IPS-15b (cell line): Measurements from ENCODE around the gene IFT122.

Experiments used
- H3K27me3 ChIP-seq: one replicate; pipeline ENCODE4 v1.6.1; 2013; ENCODE audit warnings: low read length; ENCODE audit not compliant: control insufficient read depth, insufficient read depth
- H3K36me3 ChIP-seq: one replicate; pipeline ENCODE4 v1.6.1; 2013; ENCODE audit warnings: low read length; ENCODE audit not compliant: control insufficient read depth, insufficient read depth
- H3K4me1 ChIP-seq: one replicate; pipeline ENCODE4 v1.6.1; 2013; ENCODE audit warnings: mild to moderate bottlenecking, low read length; ENCODE audit not compliant: control insufficient read depth, insufficient read depth
- H3K4me3 ChIP-seq: one replicate; pipeline ENCODE4 v1.5.1; 2013; ENCODE audit warnings: low read depth, low read length
- H3K9ac ChIP-seq: one replicate; pipeline ENCODE4 v1.6.1; 2013; ENCODE audit warnings: low read depth, mild to moderate bottlenecking, low read length
- H3K9me3 ChIP-seq: one replicate; pipeline ENCODE4 v1.6.1; 2013; ENCODE audit warnings: mild to moderate bottlenecking, low read length; ENCODE audit not compliant: control insufficient read depth, insufficient read depth

IFT122 gene

DNA sequence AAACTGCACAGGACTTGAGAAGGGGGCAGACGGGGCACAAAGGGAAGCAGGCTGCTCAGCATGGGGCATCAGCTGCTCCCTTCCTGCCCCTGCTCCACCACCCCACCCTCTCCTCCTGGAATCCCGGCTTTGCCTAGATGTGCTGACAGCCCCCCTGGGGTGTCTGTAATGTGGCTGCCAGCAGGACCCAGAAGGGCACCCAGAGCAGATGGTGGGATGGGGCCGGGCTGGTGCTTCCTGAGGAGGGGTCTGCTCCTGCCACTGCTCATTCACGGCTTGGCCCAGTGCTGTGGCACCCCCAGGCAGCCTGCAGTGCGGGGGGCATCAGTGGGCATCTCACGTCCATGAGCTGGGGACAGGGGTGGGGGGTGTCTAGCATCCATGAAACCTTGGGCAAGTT, 113.1 kb downstream of the IFT122 start:
- Histone ChIP-seq H3K27me3 (no peaks in the 10 kb centered on the region), H3K4me3 (no peak overlapping the region), H3K9me3 (no peaks in the 10 kb centered on the region), H3K36me3 (peaks cover 3% of the 10 kb centered on the region), H3K9ac (no peak overlapping the region), H3K4me1 (peaks cover 5% of the 10 kb centered on the region)

DNA sequence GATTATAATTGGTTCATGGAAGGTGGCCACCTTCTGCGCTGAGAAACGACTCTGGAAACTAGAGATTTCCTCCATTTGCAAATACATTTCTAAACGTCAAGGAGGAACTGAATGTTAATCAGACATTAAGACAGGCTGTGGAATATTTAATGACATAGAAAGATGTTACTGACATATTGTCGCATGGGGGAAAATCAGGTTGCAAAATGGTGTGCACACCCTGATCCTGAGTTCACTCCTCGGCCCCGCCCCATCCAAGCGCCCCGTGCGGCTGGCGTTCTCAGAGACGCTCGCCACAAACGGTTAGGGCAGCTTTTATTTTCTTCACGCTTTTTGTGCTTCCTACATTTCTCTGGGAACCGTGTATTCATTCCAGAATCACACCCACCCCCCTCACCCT, 113.7 kb downstream of the IFT122 start:
- Histone ChIP-seq H3K36me3 (peaks cover 3% of the 10 kb centered on the region), H3K4me3 (no peak overlapping the region), H3K4me1 (peaks cover 5% of the 10 kb centered on the region), H3K27me3 (no peaks in the 10 kb centered on the region), H3K9me3 (no peaks in the 10 kb centered on the region), H3K9ac (no peak overlapping the region)

DNA sequence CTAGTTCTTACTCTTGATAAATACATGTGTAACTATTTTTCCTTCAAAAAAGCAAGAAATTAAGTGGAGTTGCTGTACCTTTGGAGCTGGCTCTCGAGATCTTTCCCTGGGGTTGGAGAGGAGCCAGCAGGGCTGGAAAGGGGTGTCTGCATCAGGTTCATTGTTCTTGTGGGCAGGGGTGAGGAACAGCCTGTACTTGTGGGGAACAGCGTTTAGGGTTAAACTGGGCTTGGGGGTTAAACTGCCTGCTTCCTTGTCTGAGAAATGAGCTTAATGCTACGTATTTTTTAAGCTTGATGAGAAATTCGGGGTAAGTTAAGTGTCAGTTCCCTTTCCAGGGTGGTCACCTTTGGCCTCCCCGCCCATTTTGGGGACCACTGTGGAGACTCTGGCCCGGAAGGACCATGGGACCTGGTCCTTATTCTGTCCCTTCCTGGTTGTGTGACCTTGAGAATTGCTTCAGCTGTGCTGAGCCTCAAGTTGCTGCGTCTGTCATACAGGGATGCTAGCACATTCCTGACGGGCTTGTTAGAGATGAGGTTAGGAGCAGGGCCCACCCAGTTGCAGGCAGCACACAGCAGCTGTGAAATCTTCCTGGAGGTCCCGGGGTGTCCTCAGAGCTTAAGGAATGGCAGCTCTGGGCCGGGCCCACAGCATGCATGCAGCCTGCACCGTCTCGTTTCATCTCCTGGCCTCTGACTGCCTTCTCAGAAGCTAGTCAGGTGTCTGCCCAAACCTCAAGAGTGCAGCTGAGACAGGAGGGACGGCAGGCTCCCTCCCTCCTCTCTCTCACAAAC, 114.5 kb downstream of the IFT122 start:
- Histone ChIP-seq H3K36me3 (peaks cover 3% of the 10 kb centered on the region), H3K9me3 (no peaks in the 10 kb centered on the region), H3K4me3 (no peak overlapping the region), H3K9ac (no peak overlapping the region), H3K4me1 (peaks cover 5% of the 10 kb centered on the region), H3K27me3 (no peaks in the 10 kb centered on the region)

DNA sequence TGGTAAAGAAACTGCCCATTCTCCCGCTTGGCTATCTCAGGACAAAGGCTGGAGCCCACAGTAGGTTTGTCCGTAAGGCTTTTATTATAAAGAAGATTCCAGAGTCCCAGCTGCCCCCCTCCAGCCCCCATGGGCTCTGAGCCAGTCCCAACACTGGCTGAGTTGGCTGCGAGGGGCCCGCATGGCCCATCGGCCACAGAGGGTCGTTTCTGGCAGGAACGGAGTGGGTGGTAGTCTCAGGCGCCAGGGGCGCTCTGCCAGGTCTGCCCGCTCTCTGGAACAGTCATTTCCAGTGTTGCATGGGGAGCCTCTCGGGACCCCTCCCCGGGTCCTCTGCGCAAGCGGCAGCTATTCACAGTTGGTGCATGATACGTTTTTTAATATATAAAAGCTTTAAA, 115.1 kb downstream of the IFT122 start:
- H3K36me3 ChIP-seq, result peaks cover 3% of the 10 kb centered on the region
- H3K4me3 ChIP-seq, result no peak overlapping the region
- no peaks in the 10 kb centered on the region for H3K27me3 ChIP-seq
- peaks cover 5% of the 10 kb centered on the region for H3K4me1 ChIP-seq
- H3K9ac ChIP-seq, result no peak overlapping the region
- H3K9me3 ChIP-seq, result no peaks in the 10 kb centered on the region

- no peaks in the 10 kb centered on the region for H3K27me3 ChIP-seq
- H3K4me1 ChIP-seq, result peaks cover 6% of the 10 kb centered on the region
- H3K36me3 ChIP-seq, result peaks cover 3% of the 10 kb centered on the region
- H3K4me3 ChIP-seq, result no peak overlapping the region
- H3K9me3 ChIP-seq, result no peaks in the 10 kb centered on the region
- no peak overlapping the region for H3K9ac ChIP-seq
These were observed 115.8 kb downstream of the IFT122 start for GRCh38 chr3:129555616-129556357.

DNA sequence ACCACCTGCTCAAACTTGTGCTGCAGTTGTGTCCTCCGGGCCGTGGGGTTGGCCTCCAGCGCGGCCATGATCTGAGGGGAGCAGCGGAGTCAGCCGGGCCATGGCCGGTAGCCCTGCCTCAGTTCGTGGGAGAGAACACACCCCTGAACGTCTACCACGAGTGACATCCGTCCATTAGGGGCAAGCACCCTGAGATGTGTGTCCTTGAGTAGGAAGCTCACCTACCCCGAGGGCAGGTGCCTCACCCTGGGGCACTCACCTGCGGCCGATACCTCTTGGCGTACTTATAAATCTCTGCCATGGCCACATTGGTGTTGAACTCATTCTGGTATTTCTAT, 116.3 kb downstream of the IFT122 start:
- H3K4me1 ChIP-seq, result peaks cover 6% of the 10 kb centered on the region
- H3K27me3 ChIP-seq, result no peaks in the 10 kb centered on the region
- no peaks in the 10 kb centered on the region for H3K9me3 ChIP-seq
- no peak overlapping the region for H3K4me3 ChIP-seq
- H3K36me3 ChIP-seq, result peaks cover 3% of the 10 kb centered on the region
- no peak overlapping the region for H3K9ac ChIP-seq

- peaks cover 3% of the 10 kb centered on the region for H3K36me3 ChIP-seq
- no peak overlapping the region for H3K9ac ChIP-seq
- no peak overlapping the region for H3K4me3 ChIP-seq
- no peaks in the 10 kb centered on the region for H3K9me3 ChIP-seq
- peaks cover 6% of the 10 kb centered on the region for H3K4me1 ChIP-seq
- H3K27me3 ChIP-seq, result no peaks in the 10 kb centered on the region
These were observed 117.0 kb downstream of the IFT122 start for GRCh38 chr3:129556890-129557547.

- H3K27me3 ChIP-seq, result no peaks in the 10 kb centered on the region
- no peak overlapping the region for H3K4me3 ChIP-seq
- H3K9me3 ChIP-seq, result no peaks in the 10 kb centered on the region
- no peak overlapping the region for H3K9ac ChIP-seq
- H3K4me1 ChIP-seq, result peaks cover 6% of the 10 kb centered on the region
- peaks cover 3% of the 10 kb centered on the region for H3K36me3 ChIP-seq
These were observed 117.5 kb downstream of the IFT122 start for GRCh38 chr3:129557548-129557894.

DNA sequence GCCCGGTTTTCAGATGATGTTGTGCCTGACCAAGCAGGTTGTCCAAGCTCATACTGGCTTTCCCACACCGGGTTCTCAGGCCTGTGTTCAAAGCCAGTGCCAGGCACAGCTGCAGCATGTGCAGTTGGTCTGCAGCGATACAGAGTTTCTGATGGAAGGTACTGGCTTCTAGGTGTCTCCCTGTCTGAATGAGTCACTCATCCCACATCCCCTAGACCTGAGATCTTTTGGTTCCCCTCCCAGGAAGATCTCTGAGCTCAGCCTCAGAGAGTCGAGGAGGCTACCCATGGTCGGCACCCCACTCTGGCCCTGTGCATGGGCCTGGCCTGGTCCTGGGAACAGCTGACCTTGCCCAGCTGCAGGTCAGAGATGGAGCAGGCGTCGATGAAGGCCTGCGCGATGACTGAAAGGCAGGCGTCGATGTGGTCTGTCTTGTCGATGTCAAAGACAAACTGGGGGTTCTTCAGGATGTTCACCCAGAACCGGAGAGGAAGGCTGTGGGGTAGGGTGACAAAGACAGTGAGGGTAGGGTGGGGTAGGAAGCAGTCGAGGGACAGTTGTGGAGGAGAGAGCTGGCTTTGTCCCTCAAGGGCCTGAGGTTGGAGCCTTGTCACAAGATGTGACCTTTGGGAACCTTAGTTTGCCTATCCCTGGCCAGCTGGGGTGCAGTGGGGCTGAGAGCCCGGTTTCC, 118.2 kb downstream of the IFT122 start:
- peaks cover 3% of the 10 kb centered on the region for H3K36me3 ChIP-seq
- H3K9ac ChIP-seq, result no peak overlapping the region
- H3K27me3 ChIP-seq, result no peaks in the 10 kb centered on the region
- no peak overlapping the region for H3K4me3 ChIP-seq
- H3K4me1 ChIP-seq, result peaks cover 6% of the 10 kb centered on the region
- no peaks in the 10 kb centered on the region for H3K9me3 ChIP-seq

DNA sequence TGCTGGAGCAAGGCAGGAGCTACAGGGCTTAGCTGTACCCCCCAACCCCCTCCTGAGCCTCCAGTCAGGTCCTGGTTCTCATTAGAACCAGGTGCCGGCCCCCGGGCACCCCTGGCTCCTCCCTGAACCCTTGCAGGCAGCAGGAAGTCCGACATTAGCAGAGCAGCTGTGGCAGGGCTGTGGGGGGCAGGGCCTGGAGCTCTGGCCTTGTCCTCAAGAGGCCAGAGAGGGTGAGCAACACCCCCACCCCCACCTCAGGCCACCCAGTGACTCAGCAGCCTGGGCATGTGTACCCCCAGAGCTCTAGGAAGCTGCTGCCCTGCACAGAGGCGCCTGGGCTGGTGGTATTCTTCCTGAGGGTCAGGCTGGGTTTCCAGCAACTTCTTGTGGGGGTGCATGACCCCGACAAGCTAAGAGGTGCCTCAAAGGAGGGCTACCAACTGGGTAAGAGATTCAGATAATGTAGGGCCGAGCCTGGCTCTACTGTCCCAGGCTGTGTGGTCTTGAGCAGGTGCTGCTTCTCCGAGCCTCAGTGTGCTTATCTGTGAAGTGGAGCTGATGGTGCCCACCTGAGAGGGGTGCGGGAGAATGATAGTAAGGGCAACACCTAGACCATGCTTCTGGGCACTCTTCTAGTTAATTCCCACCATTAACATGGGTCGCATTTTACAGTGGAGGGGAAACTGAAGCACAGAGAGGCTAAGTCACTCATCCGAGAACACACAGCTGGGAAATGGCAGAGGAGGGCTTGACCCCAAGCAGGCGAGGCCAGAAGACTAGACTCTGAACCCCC, 118.9 kb downstream of the IFT122 start:
- Histone ChIP-seq H3K9me3 (no peaks in the 10 kb centered on the region), H3K4me3 (no peak overlapping the region), H3K9ac (no peak overlapping the region), H3K4me1 (peaks cover 6% of the 10 kb centered on the region), H3K27me3 (no peaks in the 10 kb centered on the region), H3K36me3 (peaks cover 3% of the 10 kb centered on the region)

DNA sequence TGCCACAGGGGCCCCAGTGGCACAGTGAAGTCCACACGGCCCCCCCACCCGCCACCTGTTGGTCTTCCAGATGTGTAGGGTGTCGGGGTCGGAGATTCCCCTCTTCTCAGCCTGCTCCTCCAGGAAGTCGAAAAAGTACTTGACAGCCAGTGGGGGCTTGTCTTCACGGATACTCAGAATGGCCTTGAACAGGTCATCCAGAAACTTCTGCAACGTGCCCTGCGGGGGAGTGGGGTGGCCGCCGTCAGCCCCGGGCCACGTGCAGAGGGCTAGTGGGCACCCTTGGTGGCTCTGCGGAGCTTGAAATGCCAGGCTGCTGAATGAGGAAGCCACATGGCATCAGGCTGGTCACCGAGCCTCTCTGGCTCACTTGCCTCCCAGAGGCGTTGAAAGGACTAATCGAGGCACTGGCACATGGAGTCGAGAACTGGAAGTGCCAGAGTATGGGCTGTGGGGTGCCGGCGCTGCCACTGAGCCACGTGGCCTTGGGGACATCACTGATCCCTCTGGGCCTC, 119.6 kb downstream of the IFT122 start:
- Histone ChIP-seq H3K4me3 (no peak overlapping the region), H3K27me3 (no peaks in the 10 kb centered on the region), H3K9ac (no peak overlapping the region), H3K36me3 (peaks cover 3% of the 10 kb centered on the region), H3K4me1 (peaks cover 6% of the 10 kb centered on the region), H3K9me3 (no peaks in the 10 kb centered on the region)
